Measurements from ENCODE around the gene NAPEPLD. TPM values are rescaled to one million over a fixed set of nuclear protein-coding genes. Genes with fewer than 3 reads are reported as not detected.
"Not testable (repeated sequence)": the region's sequence is repeated elsewhere in the genome, so short reads cannot be mapped to it uniquely, and the experiment has no call there.

The NAPEPLD gene
- 10 to 100 TPM; 27.0 to 50.5 (median 38.9) TPM for polyA plus RNA-seq (ENCODE audit: insufficient read length in 4 of 4)

DNA sequence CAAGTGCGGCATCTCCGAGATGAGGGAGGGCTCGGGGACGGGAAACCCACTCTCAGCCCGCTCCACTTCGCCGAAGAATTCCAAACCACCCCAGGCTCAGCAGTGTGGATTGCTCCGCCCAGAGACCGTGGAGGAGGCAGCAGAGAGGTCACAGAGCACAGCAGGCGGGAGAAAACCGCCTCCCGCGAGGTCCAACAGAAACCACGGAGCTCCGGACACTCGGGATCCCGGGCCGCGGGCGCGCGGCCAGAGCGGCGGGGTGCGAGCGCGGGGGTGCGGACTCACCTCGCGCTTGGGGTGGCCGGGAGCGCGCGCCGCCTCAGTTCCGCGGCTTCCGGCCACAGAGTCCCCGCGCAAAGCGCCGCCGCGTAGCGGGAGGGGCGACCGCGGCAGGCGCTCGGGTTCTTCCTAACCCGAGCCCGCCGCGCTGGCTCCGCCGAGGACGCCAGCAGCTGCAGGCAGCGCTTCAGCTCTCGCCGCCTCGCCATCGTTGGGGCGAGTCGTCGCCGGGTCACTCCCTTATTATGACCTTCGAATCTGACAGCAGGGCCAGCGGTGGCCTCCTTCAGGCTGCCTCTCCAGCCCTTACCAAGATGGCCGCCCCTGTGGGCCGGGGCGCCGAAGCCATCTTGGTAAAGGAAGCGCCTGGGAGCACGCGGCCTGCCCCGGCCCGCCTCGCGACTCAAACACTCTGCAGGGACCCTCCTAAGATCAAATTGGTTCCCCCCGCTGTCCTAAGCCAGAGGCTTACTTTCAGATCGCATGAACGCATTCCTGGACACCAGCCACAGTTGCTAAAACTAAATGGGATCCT, at the start of gene NAPEPLD:
Gene NAPEPLD, minus strand, starts transcription at position 106 of the 814 bp plus-strand sequence. CDS start 20,323 bp downstream, outside the sequence.
- DNase-seq (ENCODE audit: low read depth in 4 of 4, low spot score in 2 of 4) = peak; percentile 77 to 90 (median 84)

DNA sequence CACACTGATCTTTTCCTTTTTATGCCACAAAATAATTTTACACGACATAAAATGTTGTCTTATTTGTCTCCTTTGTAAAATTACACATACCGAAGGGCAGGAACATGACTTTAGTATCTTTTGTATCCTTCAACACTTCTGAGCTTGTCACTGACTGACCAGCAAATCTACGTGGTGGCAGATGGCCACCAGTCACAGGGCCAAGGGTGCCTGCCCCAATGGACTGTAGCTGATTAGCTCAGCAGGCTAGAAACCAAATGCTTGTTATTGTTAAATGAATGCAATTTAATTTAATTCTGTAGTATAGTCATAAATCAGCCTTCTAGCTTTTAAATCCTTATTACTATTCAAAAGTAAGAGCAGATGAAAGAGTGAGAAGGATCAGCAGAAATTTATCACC, 49.2 kb upstream of the NAPEPLD start:
- not testable (repeated sequence) for DNase-seq (ENCODE audit: low read depth in 4 of 4, low spot score in 2 of 4)

DNA sequence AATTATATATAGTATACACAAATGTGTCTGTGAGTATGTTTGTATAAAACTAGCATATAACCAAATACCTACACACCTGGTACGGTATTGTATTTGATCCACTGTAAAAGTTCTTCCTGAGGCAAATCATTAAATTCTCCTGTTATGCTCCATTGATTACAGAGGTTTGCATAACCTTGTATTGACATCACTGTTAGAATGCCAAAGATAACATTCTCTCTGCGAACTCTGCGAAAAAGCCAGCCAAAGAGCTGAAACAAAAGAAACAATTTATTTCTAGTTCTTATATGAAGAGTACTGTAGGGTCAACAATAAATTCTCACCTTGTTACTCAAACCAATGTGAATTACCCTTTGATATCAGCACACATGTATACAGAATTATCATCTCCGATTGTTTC, 46.5 kb upstream of the NAPEPLD start:
- DNase-seq (ENCODE audit: low read depth in 4 of 4, low spot score in 2 of 4) = peak in 1 of 4 donors; percentile 1

DNA sequence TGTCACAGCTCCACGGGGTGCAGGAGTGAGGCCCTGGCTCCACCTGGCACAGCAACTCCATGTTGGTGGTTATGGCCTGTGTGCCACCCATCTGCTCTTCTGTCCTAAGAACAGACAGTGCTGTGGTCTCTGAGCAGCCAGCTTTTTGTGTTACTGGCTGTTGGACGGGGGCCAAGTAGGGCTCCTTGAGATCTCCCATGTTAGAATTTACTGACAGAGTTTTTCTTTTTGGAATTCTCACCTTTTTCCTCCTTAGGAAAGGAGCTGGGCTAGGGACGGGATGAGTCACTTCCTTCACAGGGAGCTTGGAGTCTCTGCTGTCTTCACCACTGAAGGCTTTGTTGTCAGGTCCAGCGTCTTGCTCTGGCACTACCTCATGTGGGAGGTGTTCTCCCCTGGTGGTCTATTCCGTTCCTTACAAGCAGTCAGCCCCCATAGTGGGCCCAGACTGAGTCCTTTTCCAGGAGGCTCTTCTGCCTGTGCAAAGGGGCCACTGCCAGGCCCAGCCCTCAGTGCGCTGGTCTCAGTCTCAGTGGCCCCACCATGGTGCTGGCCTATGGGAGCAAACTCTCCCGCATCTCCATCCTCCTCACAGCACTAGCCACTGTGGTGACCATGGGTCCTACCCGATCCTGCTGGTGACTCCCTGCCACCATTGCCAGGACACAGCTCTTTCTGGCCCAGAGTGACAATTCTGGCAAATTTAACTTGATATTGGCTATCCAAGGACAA, 23.7 kb upstream of the NAPEPLD start:
- DNase-seq (ENCODE audit: low read depth in 4 of 4, low spot score in 2 of 4) = not testable (repeated sequence)

DNA sequence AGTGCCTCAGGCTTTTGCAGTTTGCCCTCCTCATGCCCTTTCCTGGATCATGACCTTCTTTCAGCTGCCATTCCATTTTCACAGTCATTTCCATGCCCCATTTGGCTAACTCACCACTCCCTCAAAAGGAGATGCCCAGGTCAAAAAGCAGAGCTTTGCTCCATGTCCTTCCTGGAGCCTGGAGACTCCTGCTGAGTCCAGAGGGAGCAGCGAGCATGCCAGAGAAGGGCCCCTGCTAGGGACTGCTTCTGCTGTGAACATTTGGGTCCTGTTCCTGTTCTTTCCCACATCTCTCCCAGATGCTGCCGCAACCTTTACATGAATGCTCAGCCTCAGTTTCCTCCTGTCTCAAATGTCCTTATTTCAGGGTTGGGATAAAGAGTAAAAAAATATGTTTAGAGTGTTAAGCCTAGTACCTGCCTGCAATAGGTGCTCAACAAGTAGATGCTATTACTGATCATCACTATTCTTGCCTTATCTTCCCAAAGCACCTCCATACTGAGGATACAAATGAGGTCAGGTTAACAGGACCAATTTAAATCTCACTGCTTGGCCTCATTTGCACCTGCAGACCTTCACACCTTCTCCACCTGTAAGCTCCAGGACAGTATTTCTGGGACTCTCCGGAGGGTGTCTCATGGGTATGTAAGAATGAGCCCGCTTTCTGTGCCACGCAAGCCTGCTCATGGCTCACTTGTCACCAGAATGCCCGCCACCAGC, 23.0 kb upstream of the NAPEPLD start:
- not testable (repeated sequence) for DNase-seq (ENCODE audit: low read depth in 4 of 4, low spot score in 2 of 4)

DNA sequence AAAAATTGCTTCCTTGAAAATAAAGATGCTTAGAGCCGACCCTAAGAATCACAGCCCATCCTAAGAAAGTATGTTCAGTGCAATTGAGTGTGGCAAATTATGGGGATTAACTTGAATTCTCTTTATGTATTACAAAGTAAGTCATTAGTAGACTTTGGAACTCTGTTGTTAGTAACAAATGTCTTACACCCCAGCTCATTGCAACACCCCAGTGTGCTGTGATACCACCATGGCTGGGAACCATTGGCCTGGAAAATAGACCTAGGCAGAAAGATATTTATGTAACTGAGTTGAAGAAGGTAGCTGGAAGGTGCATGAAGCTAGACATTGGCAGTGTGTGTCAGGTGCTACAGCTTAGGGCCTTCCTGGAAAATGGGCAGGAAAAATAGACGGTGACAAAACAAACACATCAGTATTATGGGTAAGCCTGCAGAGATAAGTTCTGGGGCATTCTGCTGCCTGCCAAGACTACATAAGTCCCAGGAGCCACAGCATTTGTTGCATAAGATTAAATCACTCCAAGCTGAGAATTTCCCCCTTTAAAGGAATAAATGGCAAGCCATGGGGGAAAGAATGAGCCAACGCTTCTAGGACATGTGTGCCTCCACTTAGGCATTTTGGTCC, 18.1 kb upstream of the NAPEPLD start:
- DNase-seq (ENCODE audit: low read depth in 4 of 4, low spot score in 2 of 4) = not testable (repeated sequence)

DNA sequence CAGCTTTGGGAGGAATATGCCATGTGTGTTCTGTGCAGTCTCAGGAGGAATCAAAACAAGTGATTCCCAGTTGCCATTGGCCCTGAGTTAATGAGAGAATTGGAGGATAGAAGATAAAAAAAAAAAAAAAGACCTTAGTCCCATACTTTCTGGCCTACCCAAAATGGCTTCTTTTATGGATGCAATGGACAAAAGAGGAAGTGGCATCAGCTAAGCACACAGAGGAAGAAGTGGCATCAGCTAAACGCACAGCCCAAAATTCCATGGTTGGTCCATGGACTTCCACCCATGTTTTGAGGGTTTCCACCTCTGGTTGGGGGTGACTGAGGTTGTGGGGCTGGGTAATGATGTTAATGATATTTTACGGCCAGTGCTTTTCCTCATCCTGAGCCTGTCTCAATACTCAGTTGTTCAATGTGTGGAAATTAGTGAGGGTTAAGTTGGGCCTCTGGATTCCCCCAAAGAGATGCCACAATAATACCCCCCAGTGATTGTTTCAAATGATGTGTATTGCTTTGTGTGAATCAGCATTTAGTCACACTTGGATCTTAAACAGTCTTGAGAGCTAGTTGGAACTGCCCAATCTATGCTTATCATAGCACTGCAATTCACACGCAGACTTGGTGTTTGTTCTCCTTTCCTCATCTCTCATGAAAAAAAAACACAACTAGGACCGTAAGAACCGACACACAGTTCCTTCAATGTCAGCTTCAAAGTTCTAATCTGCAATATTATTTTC, 14.4 kb upstream of the NAPEPLD start:
- not testable (repeated sequence) for DNase-seq (ENCODE audit: low read depth in 4 of 4, low spot score in 2 of 4)

DNA sequence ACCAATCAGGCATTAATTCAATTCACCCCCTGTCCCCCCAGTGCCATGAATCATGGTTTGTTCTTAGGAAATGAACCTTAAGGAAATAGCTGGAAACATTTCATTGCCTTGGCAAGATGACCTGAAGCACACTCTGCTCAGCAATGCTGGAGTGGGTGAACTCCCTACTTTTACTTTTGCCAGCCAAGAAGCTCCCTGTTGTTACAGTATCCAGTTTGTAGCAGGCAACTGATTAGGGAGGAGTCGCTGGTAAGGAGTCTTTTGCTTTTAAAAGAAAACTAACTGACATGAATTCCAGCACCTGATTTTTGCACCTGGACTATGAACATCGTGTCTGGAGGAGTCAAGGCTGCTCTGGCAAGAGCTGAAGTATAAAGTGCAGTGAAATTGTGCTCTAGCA, 13.7 kb upstream of the NAPEPLD start:
- DNase-seq (ENCODE audit: low read depth in 4 of 4, low spot score in 2 of 4) = not testable (repeated sequence)

DNA sequence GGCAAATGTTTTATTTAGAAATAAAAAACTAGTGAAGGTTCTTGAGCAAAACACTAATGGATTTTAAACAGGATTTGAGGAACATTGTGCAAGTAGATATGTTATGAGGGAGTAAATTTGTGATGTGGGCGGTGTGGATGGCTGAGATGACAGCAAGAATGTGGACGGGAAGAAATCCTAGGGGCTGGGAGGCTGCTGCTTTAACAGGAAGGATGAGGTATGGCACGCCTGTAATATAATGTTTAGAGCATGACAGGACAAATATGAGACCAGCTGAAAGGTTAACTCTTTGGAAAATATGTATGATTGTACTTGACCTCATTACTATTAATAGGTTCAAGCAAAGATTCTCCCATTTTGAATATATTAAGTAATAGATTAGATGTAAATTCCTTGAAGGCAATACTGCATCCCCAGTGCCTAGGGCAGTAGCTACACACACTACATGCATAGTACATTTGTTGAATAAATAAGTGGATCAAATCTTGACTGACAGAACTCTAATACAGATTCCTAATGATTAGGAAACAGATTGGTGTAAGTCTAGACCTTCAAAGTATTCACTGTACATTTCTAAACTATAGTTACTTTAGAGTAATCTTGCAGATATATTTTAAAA, 13.2 kb upstream of the NAPEPLD start:
- not testable (repeated sequence) for DNase-seq (ENCODE audit: low read depth in 4 of 4, low spot score in 2 of 4)

DNA sequence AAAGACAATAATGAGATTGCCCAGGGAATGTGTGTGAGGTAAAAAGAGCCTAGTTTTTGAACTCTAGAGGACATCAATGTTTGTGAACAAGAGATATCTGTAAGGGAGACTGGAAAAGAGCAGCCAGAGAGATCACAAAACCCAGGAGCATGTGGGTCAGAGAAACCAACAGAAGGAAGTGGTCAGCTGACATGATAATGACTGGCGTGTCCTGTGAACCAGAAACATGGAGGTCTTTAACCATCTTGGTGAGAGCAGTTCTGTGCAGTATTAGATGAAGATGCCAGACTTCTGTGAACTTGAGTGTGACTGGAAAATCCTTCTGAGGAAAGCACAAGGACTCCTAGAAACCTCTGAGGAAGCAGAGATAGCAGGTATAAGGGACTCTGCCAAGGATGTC, 10.2 kb upstream of the NAPEPLD start:
- not testable (repeated sequence) for DNase-seq (ENCODE audit: low read depth in 4 of 4, low spot score in 2 of 4)

DNA sequence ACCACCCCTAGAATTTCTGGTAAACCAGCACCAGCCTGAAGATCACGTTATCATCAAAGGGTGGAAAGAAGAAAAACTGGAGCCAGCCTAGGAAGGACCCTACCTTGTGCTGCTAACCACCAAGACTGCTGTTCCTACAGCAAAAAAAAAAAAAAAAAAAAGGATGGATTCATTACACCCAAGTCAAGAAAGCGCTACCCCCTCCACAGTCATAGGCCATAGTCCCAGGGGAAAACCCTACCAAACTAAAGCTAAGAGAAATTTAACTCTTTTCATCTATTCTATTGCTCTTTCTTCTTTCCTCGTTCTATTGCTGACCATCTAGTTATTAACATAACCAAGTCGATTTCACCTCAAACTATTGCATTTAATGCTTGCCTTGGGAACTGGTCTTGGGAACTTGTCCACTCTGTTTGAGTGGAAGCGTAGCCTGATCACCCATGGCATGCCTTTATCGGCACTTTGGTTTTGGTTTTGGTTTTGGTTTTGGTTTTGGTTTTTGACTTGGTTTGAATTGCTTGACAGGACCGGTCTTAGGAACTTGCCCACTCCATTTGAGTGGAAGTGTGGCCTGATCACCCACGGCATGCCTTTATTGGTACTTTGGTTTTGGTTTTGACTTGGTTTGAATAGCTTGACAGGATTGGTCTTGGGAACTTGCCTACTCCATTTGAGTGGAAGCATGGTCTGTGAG, 6.6 kb upstream of the NAPEPLD start:
- DNase-seq (ENCODE audit: low read depth in 4 of 4, low spot score in 2 of 4) = not testable (repeated sequence)

DNA sequence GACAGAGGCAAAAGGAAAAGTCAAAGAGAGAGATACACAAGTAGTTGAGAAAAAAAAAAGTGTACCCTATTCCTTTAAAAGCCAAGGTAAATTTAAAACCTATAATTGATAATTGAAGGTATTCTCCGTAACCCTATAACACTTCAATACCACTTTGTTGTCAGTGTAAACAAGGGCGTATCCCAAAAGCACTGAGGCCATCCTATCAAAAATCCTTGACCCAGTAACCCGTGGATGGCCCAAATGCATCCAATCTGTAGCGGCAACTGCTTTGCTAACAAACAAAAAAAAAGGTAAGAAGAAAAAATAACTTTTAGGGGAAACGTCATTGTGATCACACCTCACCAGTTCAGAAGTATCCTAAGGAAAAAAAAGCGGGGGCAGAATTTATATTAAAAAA, 5.1 kb upstream of the NAPEPLD start:
- no peak for DNase-seq (ENCODE audit: low read depth in 4 of 4, low spot score in 2 of 4)

DNA sequence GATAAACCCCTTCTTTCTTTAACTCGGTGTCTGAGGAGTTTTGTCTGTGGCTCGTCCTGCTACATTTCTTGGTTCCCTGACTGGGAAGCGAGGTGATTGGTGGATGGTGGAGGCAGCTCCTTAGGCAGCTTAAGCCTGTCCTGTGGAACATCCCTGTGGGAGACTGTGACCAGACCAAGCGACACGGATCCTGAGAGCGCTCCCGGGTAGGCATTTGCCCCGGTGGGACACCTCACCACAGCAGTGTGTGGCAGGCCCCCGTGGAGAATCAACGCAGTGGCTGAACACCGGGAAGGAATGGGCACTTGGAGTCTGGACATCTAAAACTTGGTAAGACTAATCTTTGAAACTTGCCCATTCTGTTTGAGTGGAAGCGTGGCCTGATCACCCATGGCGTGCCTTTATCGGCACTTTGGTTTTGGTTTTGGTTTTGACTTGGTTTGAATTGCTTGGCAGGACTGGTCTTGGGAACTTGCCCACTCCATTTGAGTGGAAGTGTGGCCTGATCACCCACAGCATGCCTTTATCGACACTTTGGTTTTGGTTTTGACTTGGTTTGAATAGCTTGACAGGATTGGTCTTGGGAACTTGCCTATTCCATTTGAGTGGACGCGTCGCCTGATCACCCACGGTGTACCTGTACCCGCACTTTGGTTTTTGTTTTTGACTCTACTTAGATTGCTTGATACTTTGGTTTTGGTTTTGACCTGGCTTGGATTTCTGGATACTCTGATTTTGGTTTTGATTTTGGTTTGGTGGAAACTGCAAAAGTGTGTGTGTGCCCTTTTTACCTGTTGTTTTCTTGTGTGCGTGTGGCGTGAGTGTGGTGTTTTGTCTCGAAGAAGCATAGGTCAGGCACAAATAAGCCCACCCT, 4.1 kb upstream of the NAPEPLD start:
- DNase-seq (ENCODE audit: low read depth in 4 of 4, low spot score in 2 of 4) = not testable (repeated sequence)

DNA sequence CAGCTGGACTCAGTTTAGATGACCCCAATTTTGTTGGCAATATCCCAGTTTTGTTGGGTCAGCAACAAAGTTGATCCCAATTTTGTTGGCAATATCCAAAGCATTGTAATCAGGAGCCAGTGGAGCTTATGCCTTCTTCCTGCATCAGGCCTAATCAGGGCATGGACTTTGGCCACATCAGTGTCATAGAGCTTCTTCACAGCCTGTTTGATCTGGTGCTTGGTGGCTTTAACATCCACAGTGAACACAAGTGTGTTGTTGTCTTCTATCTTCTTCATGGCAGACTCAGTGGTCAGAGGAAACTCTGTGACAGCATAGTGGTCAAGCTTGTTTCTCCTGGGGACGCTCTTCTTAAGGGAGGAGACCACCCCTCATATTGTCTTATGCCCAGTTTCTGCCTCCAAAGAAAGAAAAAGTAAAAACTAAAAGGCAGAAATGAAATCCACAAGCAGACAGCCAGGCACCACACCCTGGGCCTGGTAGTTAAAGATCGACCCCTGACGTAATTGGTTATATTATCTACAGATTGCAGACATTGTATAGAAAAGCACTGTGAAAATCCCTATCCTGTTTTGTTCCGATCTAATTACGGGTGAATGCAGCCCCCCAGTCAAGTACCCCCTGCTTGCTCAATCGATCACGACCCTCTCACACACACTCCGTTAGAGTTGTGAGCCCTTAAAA, 3.2 kb upstream of the NAPEPLD start:
- DNase-seq (ENCODE audit: low read depth in 4 of 4, low spot score in 2 of 4) = not testable (repeated sequence)

DNA sequence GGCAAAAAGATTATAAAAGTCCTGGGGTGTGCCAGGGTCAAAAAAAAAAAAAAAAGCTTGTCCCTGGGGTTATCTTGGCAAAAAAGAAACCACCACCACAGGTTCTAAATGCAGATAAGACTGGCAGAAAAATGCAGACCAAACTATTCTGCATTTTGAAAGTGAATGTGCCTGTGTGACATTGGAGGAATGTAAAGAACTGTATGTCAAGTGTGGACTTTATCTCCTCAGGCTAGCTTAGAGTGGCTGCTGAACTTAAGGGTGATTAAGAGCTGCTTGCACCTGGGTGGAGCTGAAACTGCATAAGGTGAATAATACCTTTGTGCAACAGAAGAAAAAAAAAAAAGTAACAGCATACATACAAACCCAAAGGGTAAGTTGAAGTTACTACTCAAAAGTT, 1.3 kb upstream of the NAPEPLD start:
- DNase-seq (ENCODE audit: low read depth in 4 of 4, low spot score in 2 of 4) = no peak

DNA sequence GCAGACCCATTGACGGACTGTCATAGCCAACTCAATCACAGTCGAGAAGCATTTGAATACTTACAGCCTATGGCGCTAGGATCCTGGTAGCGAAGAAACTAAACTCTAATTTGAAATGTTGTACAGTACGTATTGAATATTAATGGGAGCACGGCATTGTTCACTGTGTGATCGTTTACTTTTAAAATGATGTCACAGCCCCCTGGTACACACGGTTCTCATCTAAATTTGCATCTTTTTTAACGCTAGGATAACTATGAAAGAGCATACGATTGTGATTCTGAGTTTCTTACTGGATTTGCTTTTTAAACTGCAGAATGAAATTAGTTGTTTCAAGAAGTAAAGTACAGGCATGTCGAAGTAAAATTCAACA, 895 bp upstream of the NAPEPLD start:
- DNase-seq (ENCODE audit: low read depth in 4 of 4, low spot score in 2 of 4) = no peak

Data from left renal cortex interstitium (tissue), 4 donors.